Progenitor cell of endocrine pancreas (in vitro differentiated cells): ENCODE results near the gene ARL16. TPM values are rescaled to one million over a fixed set of nuclear protein-coding genes. Genes with fewer than 3 reads are reported as not detected.

Experiments used
- DNase-seq: peaks from one replicate; pipeline ENCODE4 v3.0.0; 2021; ENCODE audit warnings: low spot score; ENCODE audit not compliant: unreplicated experiment
- H3K27ac Mint-ChIP-seq: 2 replicates; pipeline ENCODE4 v1.8.0; 2021; ENCODE audit warnings: mild to moderate bottlenecking, moderate library complexity, mixed read lengths
- H3K27me3 Mint-ChIP-seq: 2 replicates; pipeline ENCODE4 v1.8.0; 2021; ENCODE audit warnings: mixed read lengths
- H3K36me3 Mint-ChIP-seq: 2 replicates; pipeline ENCODE4 v1.8.0; 2022; ENCODE audit warnings: mixed read lengths; ENCODE audit not compliant: insufficient read depth
- H3K4me1 Mint-ChIP-seq: 2 replicates; pipeline ENCODE4 v1.8.0; 2021; ENCODE audit warnings: low read depth, mixed read lengths
- H3K4me3 Mint-ChIP-seq: 2 replicates; pipeline ENCODE4 v1.8.0; 2021; ENCODE audit warnings: low read depth, mild to moderate bottlenecking, moderate library complexity, mixed read lengths
- H3K9me3 Mint-ChIP-seq: 2 replicates; pipeline ENCODE4 v1.8.0; 2021; ENCODE audit warnings: low read depth, mixed read lengths
- total RNA-seq: library from RNA; stranded (reverse); gene quantifications from 2 replicates; pipeline ENCODE4 v1.2.1, GENCODE V29; 2021
- TF ChIP-seq, protein P1 (sequence below): fragments of 200-600 bp; sonication (generic); IDR thresholded peaks from one replicate; pipeline ENCODE4 v1.5.0; 2021; ENCODE audit warnings: antibody characterized with exemption, mild to moderate bottlenecking; ENCODE audit not compliant: unreplicated experiment

The ARL16 gene
- total RNA-seq, 1 donor from 2014 or later: 42.1 TPM

DNA sequence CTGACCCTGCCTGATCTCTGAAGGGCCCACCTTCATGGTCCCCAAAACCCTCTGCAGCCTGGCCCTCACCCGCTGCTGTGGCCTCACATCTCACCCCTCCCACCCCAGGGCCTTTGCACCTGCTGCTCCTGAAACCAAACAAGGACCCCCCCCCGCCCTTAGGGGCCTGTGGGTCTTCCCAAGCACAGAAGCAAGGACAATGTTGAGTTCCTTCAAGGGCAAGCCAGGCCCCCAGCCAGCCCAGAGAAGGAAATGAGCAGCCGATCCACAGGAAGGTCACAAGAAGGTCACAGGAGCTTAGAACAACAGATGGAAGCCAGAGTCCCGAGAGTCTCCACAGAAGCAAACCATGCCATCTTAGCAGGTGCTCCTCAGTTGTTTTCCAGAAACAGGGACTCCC is 26.8 kb downstream of the ARL16 start:
- no peak for DNase-seq
- Mint-ChIP-seq H3K27ac (no peak overlapping the region), H3K9me3 (no peaks in the 10 kb centered on the region), H3K4me1 (peaks cover 3% of the 10 kb centered on the region), H3K27me3 (peaks cover 4% of the 10 kb centered on the region), H3K4me3 (no peak overlapping the region), H3K36me3 (no peaks in the 10 kb centered on the region)
- TF ChIP-seq, protein P1, sequence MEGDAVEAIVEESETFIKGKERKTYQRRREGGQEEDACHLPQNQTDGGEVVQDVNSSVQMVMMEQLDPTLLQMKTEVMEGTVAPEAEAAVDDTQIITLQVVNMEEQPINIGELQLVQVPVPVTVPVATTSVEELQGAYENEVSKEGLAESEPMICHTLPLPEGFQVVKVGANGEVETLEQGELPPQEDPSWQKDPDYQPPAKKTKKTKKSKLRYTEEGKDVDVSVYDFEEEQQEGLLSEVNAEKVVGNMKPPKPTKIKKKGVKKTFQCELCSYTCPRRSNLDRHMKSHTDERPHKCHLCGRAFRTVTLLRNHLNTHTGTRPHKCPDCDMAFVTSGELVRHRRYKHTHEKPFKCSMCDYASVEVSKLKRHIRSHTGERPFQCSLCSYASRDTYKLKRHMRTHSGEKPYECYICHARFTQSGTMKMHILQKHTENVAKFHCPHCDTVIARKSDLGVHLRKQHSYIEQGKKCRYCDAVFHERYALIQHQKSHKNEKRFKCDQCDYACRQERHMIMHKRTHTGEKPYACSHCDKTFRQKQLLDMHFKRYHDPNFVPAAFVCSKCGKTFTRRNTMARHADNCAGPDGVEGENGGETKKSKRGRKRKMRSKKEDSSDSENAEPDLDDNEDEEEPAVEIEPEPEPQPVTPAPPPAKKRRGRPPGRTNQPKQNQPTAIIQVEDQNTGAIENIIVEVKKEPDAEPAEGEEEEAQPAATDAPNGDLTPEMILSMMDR: no peak

DNA sequence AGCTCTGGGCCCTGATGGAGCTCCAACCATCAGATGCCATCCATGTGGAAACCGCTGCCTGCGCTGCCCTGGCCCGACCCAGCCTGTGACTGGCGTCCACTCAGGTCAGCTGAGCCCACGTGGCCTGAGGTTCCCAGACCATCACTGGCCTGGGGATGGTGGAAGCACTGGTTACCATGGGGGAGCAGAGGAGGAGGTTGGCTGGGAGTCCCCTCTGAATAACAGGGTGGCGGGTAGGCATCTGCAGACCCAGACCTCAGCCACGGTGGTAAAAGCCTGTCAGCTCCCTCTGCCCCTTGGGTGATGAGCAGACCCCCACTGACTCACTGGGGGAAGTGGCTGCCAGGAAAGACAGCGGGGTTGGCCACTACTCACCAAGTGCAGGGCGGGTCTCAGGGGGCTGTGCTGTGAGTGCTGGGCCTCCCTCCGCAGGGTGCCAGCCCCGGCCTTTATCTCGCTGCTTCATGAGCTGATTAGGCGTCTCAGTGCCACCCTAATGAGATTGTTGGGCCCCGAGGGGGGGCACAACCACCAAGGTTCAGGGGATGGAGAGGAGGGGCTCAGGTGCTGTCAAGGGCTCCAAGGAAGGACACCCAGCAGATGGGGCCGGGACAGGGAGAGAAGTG is 27.4 kb downstream of the ARL16 start, which contains the start of gene PDE6G:
Gene PDE6G, minus strand, starts transcription at position 425 of the 626 bp plus-strand sequence. CDS start 3,237 bp downstream, outside the sequence.
- Mint-ChIP-seq H3K4me3 (no peak within 1 kb of the TSS), H3K9me3 (no peaks in the 10 kb centered on the region), H3K27ac (no peak within 1 kb of the TSS), H3K4me1 (peaks cover 4% of the 10 kb centered on the region), H3K27me3 (peaks cover 6% of the 10 kb centered on the region), H3K36me3 (no peaks in the 10 kb centered on the region)
- no peak for DNase-seq
- TF ChIP-seq, protein P1: no peak

DNA sequence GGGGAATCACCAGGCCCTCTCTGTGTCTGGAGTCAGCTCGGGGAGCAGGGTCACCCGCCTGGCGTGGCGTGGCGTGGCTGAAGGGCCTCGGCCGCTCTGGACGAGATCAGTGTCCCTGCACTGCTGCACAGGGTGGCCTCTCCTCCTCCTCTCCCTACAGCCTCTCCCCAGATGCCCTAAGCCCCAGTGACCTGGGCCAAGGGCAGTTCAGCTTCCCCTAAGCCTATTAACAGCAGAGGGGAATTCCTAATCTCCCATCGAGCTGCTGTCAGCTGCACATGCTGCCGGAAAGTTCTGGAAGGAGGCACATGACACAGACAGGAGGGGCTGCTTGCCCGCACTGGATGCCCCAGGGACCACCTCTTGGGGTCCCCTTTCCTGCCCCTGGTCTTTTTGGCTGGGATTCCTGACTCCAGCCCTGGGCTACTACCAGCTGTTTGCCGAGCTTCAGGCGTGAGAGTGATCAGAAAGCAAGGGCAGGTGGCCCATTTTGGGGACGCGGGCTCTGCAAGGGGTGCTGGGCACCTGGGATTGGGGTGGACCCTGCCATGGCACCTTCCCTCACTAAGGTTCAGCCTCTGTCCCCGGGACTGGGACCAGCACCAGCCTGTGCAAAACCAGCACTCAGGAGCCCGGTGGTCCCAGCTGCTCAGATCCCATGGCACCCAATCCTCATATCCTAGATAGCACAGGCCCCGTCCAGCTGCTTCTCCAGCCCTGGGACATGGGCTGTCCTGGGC is 28.0 kb downstream of the ARL16 start:
- Mint-ChIP-seq H3K9me3 (no peaks in the 10 kb centered on the region), H3K4me1 (peaks cover 4% of the 10 kb centered on the region), H3K27me3 (peaks cover 6% of the 10 kb centered on the region), H3K36me3 (no peaks in the 10 kb centered on the region), H3K4me3 (no peak overlapping the region), H3K27ac (no peak overlapping the region)
- DNase-seq: no peak
- TF ChIP-seq, protein P1: no peak

DNA sequence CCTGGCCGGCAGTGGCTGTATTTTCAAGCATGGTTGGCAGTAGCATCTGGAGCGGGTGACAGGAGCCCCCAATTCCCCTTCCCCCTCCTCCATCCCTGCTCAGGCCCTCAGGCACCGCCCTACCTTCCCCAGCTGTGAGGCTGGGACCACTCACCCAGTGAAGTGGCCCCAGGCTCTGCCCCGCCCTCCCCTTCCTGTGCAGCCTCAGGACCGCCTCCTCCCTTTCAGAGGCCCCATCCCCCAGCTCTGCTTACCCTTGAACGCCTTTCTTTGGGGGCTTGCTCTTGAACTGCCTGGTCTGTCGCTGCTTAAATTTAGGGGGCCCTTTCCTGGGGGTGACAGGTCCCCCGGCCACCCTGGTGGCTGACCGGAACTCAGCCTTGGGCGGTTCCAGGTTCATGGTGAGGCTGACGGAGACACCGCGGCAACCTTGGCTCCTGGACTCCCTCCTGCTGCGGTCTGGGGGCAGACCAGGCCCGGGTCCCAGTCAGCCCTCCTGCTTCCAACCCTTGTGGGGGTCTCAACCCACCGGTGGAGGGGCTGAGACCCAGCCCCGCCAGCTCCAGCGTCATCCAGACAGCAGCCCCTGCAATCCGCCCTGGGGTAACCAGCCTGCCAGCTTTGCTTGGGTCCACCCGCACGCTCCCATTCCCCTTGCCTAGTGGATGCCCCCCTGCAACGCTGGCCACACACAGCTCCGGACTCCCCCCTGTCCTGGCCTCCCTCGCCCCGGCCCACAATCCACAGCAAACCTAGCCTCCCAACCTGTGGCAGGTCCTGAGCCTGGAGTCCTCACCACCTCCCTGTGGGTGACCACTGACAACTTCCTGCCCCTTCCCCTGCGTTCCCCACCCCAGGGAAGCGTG is 30.5 kb downstream of the ARL16 start:
- H3K36me3 Mint-ChIP-seq: no peaks in the 10 kb centered on the region
- DNase-seq: no peak
- no peaks in the 10 kb centered on the region for H3K9me3 Mint-ChIP-seq
- H3K4me3 Mint-ChIP-seq: no peak overlapping the region
- no peak overlapping the region for H3K27ac Mint-ChIP-seq
- TF ChIP-seq, protein P1: no peak
- peaks cover 6% of the 10 kb centered on the region for H3K27me3 Mint-ChIP-seq
- H3K4me1 Mint-ChIP-seq: peaks cover 4% of the 10 kb centered on the region

DNA sequence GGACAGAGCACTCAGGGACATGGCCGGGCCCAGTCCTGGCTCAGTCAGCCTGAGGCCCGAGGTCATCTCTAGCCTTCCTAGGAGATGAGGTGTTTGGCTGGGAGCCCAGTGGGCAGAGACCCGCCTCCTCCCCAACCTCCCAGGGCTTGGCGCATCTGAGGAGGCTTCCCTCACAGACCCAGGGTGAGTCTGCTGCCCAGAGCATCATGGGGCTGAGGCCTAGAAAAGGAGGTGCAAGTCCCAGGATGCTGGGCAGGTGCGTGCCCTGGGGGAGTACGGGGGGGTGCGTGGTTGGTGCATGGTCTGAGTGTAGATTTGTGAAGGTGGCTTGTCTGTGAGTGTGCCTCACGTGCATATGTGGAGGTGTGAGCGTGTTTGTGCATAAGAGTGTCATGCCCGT is 31.9 kb downstream of the ARL16 start:
- no peak overlapping the region for H3K4me3 Mint-ChIP-seq
- peaks cover 12% of the 10 kb centered on the region for H3K27me3 Mint-ChIP-seq
- TF ChIP-seq, protein P1: no peak
- H3K9me3 Mint-ChIP-seq: no peaks in the 10 kb centered on the region
- no peak for DNase-seq
- H3K27ac Mint-ChIP-seq: no peak overlapping the region
- H3K4me1 Mint-ChIP-seq: peaks cover 4% of the 10 kb centered on the region
- H3K36me3 Mint-ChIP-seq: no peaks in the 10 kb centered on the region
